IMR-90 (cell line): ENCODE measurements around the gene HSD3B2. TPM values are rescaled to one million over a fixed set of nuclear protein-coding genes. Genes with fewer than 3 reads are reported as not detected.

ENCODE experiments used
- ATAC-seq: fragments of 200-7000 bp; cut with Tn5 transposase; 2 replicates; pipeline ENCODE4 v1.9.1; 2020; ENCODE audit warnings: low read depth, mild to moderate bottlenecking, moderate library complexity
- BruUV-seq: library from RNA; stranded (reverse); fragments of 400-500 nt; replicated peaks from 2 replicates; lab custom pipeline; 2021; lab: Mats Ljungman, UMichigan
- CTCF ChIA-PET: fragments of 300-600 bp; formaldehyde crosslinking; extraction: SDS; loops from one replicate; lab custom pipeline; 2021; ENCODE audit warnings: antibody characterized with exemption; lab: Yijun Ruan, JAX
- POLR2A ChIA-PET: fragments of 300-600 bp; sonication (Branson Sonifier 250); formaldehyde crosslinking; loops from one replicate; lab custom pipeline; 2022; ENCODE audit warnings: antibody characterized with exemption; ENCODE audit not compliant: unreplicated experiment; lab: Charles Lee
- DNase-seq: peaks from one replicate; pipeline ENCODE4 v3.0.0; 2013
- H2AFZ ChIP-seq: replicated peaks from 2 replicates; pipeline ENCODE3; 2013; ENCODE audit warnings: low read length, mild to moderate bottlenecking; ENCODE audit not compliant: poor library complexity
- H2AK5ac ChIP-seq: 2 replicates; pipeline ENCODE4 v1.6.1; 2013; ENCODE audit warnings: low read depth, low read length, inconsistent platforms
- H2AK9ac ChIP-seq: replicated peaks from 2 replicates; pipeline ENCODE3; 2013; ENCODE audit warnings: mild to moderate bottlenecking, low read depth, low read length, moderate library complexity; ENCODE audit not compliant: poor library complexity
- H2BK120ac ChIP-seq: 2 replicates; pipeline ENCODE4 v1.6.1; 2013; ENCODE audit warnings: low read depth, low read length, inconsistent platforms
- H2BK15ac ChIP-seq: 3 replicates; pipeline ENCODE4 v1.6.1; 2013; ENCODE audit warnings: low read depth, low read length, inconsistent platforms
- H2BK20ac ChIP-seq: 2 replicates; pipeline ENCODE4 v1.6.1; 2013; ENCODE audit warnings: low read depth, mild to moderate bottlenecking, inconsistent platforms, low read length, moderate library complexity
- H2BK5ac ChIP-seq: 2 replicates; pipeline ENCODE4 v1.6.1; 2013; ENCODE audit warnings: mild to moderate bottlenecking, low read depth, low read length, inconsistent platforms; ENCODE audit not compliant: poor library complexity, severe bottlenecking
- H3K14ac ChIP-seq: replicated peaks from 2 replicates; pipeline ENCODE4 v1.6.1; 2013; ENCODE audit warnings: low read depth, low read length, inconsistent platforms
- H3K18ac ChIP-seq: 2 replicates; pipeline ENCODE4 v1.6.1; 2013; ENCODE audit warnings: low read depth, low read length, control low read depth
- H3K23ac ChIP-seq: 2 replicates; pipeline ENCODE4 v1.6.1; 2013; ENCODE audit warnings: low read depth, low read length, inconsistent platforms
- H3K27ac ChIP-seq: 2 replicates; pipeline ENCODE4 v1.5.1; 2013; ENCODE audit warnings: mild to moderate bottlenecking, control low read depth, low read length; ENCODE audit not compliant: insufficient read depth
- H3K27me3 ChIP-seq: 2 replicates; pipeline ENCODE4 v1.6.1; 2013; ENCODE audit warnings: low read length; ENCODE audit not compliant: control insufficient read depth, insufficient read depth
- H3K36me3 ChIP-seq: 2 replicates; pipeline ENCODE4 v1.6.1; 2013; ENCODE audit warnings: low read length, mixed read lengths; ENCODE audit not compliant: control insufficient read depth, insufficient read depth
- H3K4ac ChIP-seq: 2 replicates; pipeline ENCODE4 v1.6.1; 2013; ENCODE audit warnings: low read depth, low read length, inconsistent platforms
- H3K4me1 ChIP-seq: 2 replicates; pipeline ENCODE4 v1.6.1; 2013; ENCODE audit warnings: low read length, mixed read lengths; ENCODE audit not compliant: control insufficient read depth, insufficient read depth
- H3K4me2 ChIP-seq: 2 replicates; pipeline ENCODE4 v1.6.1; 2013; ENCODE audit warnings: low read depth, mild to moderate bottlenecking, control low read depth, low read length, moderate library complexity
- H3K4me3 ChIP-seq: 2 replicates; pipeline ENCODE4 v1.5.1; 2013; ENCODE audit warnings: low read depth, mild to moderate bottlenecking, control low read depth, low read length, moderate library complexity; ENCODE audit not compliant: insufficient read depth
- H3K56ac ChIP-seq: 2 replicates; pipeline ENCODE4 v1.6.1; 2013; ENCODE audit warnings: low read length, inconsistent platforms; ENCODE audit not compliant: insufficient read depth; ENCODE audit errors: extremely low read depth
- H3K79me1 ChIP-seq, 2 experiments: 2 replicates each; pipeline ENCODE4 v1.6.1; 2013; ENCODE audit warnings: low read length in 2 of 2, inconsistent platforms in 1 of 2, low read depth in 1 of 2
- H3K9ac ChIP-seq: 2 replicates; pipeline ENCODE4 v1.6.1; 2013; ENCODE audit warnings: low read depth, low read length, control low read depth
- H3K9me1 ChIP-seq: 2 replicates; pipeline ENCODE4 v1.6.1; 2013; ENCODE audit warnings: low read length, inconsistent platforms; ENCODE audit not compliant: insufficient read depth
- H3K9me3 ChIP-seq: 2 replicates; pipeline ENCODE4 v1.6.1; 2013; ENCODE audit warnings: low read length; ENCODE audit not compliant: control insufficient read depth, insufficient read depth
- H4K20me1 ChIP-seq: 2 replicates; pipeline ENCODE4 v1.6.1; 2013; ENCODE audit warnings: low read length, inconsistent platforms; ENCODE audit not compliant: insufficient read depth
- H4K5ac ChIP-seq: 2 replicates; pipeline ENCODE4 v1.6.1; 2013; ENCODE audit warnings: mild to moderate bottlenecking, low read depth, low read length, control low read depth
- H4K8ac ChIP-seq, 2 experiments: 2 replicates each; pipeline ENCODE4 v1.6.1; 2013; ENCODE audit warnings: low read depth in 2 of 2, low read length in 2 of 2, control low read depth in 1 of 2, inconsistent platforms in 1 of 2
- H4K91ac ChIP-seq: 2 replicates; pipeline ENCODE4 v1.6.1; 2013; ENCODE audit warnings: low read depth, low read length, inconsistent platforms; ENCODE audit not compliant: insufficient read depth
- BHLHE40 ChIP-seq: fragments of 150-350 bp; IDR thresholded peaks from 2 replicates; pipeline ENCODE4 v1.6.1; 2016; ENCODE audit warnings: mild to moderate bottlenecking, low read depth, low read length
- CEBPB ChIP-seq: IDR thresholded peaks from 2 replicates; pipeline ENCODE4 v1.6.1; 2012; ENCODE audit warnings: low read depth, low read length, improper control_type of control experiment
- CHD1 ChIP-seq: IDR thresholded peaks from 2 replicates; pipeline ENCODE4 v1.6.1; 2012; ENCODE audit warnings: low read depth, low read length, improper control_type of control experiment
- FOS ChIP-seq: fragments of 150-350 bp; IDR thresholded peaks from 2 replicates; pipeline ENCODE4 v1.6.1; 2016; ENCODE audit warnings: low read depth, low read length
- MAFK ChIP-seq: IDR thresholded peaks from 2 replicates; pipeline ENCODE4 v1.6.1; 2012; ENCODE audit warnings: low read depth, low read length, improper control_type of control experiment
- MAZ ChIP-seq: IDR thresholded peaks from 2 replicates; pipeline ENCODE4 v1.6.1; 2012; ENCODE audit warnings: low read depth, mild to moderate bottlenecking, low read length, improper control_type of control experiment, moderate library complexity, borderline replicate concordance
- MXI1 ChIP-seq: IDR thresholded peaks from 2 replicates; pipeline ENCODE4 v1.6.1; 2012; ENCODE audit warnings: low read depth, mild to moderate bottlenecking, low read length, moderate library complexity, borderline replicate concordance
- NFE2L2 ChIP-seq: fragments of 150-350 bp; IDR thresholded peaks from 2 replicates; pipeline ENCODE4 v1.6.1; 2016; ENCODE audit warnings: low read depth, mild to moderate bottlenecking, low read length
- POLR2A ChIP-seq: IDR thresholded peaks from 2 replicates; pipeline ENCODE4 v1.6.1; 2012; ENCODE audit warnings: mild to moderate bottlenecking, low read depth, low read length
- RAD21 ChIP-seq: IDR thresholded peaks from 2 replicates; pipeline ENCODE4 v1.6.1; 2012; ENCODE audit warnings: low read length, improper control_type of control experiment
- RCOR1 ChIP-seq: IDR thresholded peaks from 2 replicates; pipeline ENCODE4 v1.6.1; 2012; ENCODE audit warnings: mild to moderate bottlenecking, low read length, improper control_type of control experiment; ENCODE audit not compliant: insufficient replicate concordance
- RFX5 ChIP-seq: IDR thresholded peaks from 2 replicates; pipeline ENCODE4 v1.8.0; 2012; ENCODE audit warnings: low read depth, mild to moderate bottlenecking, low read length, moderate library complexity
- SMC3 ChIP-seq: fragments of 150-350 bp; IDR thresholded peaks from 2 replicates; pipeline ENCODE4 v1.6.1; 2016; ENCODE audit warnings: low read depth, mild to moderate bottlenecking, antibody characterized with exemption, low read length, moderate library complexity
- WGBS, 2 experiments: methylation state at CpG; one replicate each; pipeline versions ENCODE4 v1.1.5 to v1.1.7; 2013; ENCODE audit warnings: missing lambda C conversion rate in 2 of 2; ENCODE audit not compliant: insufficient read length in 1 of 2; ENCODE audit errors: extremely low coverage in 2 of 2; 5-methylcytosine and 5-hydroxymethylcytosine counted together
- dilution Hi-C: fragments of 300-500 bp; cut with HindIII; formaldehyde crosslinking; loops from one replicate; pipeline ENCODE4 v1.14.3; 2018; ENCODE audit warnings: low sequenced_read_pairs; ENCODE audit not compliant: unreplicated experiment
- in situ Hi-C: fragments of 300-500 bp; cut with MboI; formaldehyde crosslinking; loops from 3 replicates; pipeline ENCODE4 v1.14.3; 2019; ENCODE audit warnings: low sequenced_read_pairs, inconsistent platforms, mixed read lengths
- intact Hi-C: fragments of 100-400 bp; cut with micrococcal nuclease; formaldehyde crosslinking; loops from 2 replicates; pipeline ENCODE4 v1.10.0; 2022
- polyA plus RNA-seq, 3 experiments: library from polyadenylated mRNA; depleted of rRNA; stranded (reverse); fragments of >200 nt; gene quantifications; 2 replicates each; pipeline ENCODE4 v1.2.3, GENCODE V29; 2012; ENCODE audit warnings: low replicate concordance in 1 of 3
- total RNA-seq: library from RNA; depleted of rRNA; stranded (reverse); fragments of >200 nt; gene quantifications from 2 replicates; pipeline ENCODE4 v1.2.3, GENCODE V29; 2012
- TF ChIP-seq, protein P1 (sequence below): fragments of 150-350 bp; IDR thresholded peaks from 2 replicates; pipeline ENCODE4 v1.6.1; 2016; ENCODE audit warnings: low read depth, mild to moderate bottlenecking, low read length, moderate library complexity, borderline replicate concordance
- TF ChIP-seq, protein P2 (sequence below): conservative IDR thresholded peaks from 2 replicates; pipeline ENCODE4 v1.5.1; 2012; ENCODE audit warnings: mild to moderate bottlenecking, low read depth, low read length, improper control_type of control experiment
- TF ChIP-seq, protein P3 (sequence below): fragments of 150-350 bp; IDR thresholded peaks from 2 replicates; pipeline ENCODE4 v1.6.1; 2017; ENCODE audit warnings: mild to moderate bottlenecking, antibody characterized with exemption, low read length, low read depth

The HSD3B2 gene
- total and polyA plus RNA-seq, 2 of the 4 experiments (the other 2 are of a cell fraction) = not detected

DNA sequence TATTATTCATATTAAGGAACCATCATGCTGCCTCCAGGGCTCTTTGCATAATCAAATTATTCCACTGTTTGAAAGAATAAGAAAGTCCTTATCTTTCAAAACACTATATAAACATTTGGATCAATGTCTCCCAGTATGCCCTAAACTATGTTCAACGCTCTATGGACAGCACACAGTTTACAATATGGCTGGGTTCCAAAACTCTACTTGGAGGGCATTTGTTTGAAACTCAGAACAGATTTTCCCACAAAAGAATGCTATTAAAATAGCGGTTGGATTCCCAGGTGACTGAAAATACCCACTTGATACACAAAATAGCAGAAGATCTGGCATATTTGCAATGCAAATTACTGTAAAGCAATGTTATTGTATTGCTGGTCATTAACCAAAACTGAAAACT is 43.1 kb upstream of the HSD3B2 start:
- no peak overlapping the region for H2AK9ac ChIP-seq
- in situ Hi-C loops (loop anchor here (25.0 kb wide), 1 partner anchor 1210 kb away; no protein-coding TSS in a partner anchor), intact Hi-C loops (no loop called here), dilution Hi-C loops (no loop called here)
- no peak for DNase-seq
- no peak overlapping the region for H2BK15ac ChIP-seq
- no peaks in the 10 kb centered on the region for H3K36me3 ChIP-seq
- BruUV-seq = no TSS peak
- H3K9me3 ChIP-seq = no peaks in the 10 kb centered on the region
- H2BK20ac ChIP-seq = no peak overlapping the region
- no peak for ATAC-seq
- no peaks in the 10 kb centered on the region for H3K9me1 ChIP-seq
- H3K79me1 ChIP-seq = no peaks in the 10 kb centered on the region
- H3K56ac ChIP-seq = no peak overlapping the region
- POLR2A ChIA-PET = no interaction called here
- no peak overlapping the region for H2BK120ac ChIP-seq
- no peak overlapping the region for H3K23ac ChIP-seq
- no peak overlapping the region for H3K4me3 ChIP-seq
- H3K27me3 ChIP-seq = peaks cover 3% of the 10 kb centered on the region; the same call in 1 of the 2 replicates
- no peaks in the 10 kb centered on the region for H3K4me1 ChIP-seq
- no peaks in the 10 kb centered on the region for H4K20me1 ChIP-seq
- H3K14ac ChIP-seq = no peak overlapping the region
- no peak for TF ChIP-seq MAFK
- TF ChIP-seq RCOR1 = no peak
- TF ChIP-seq BHLHE40 = no peak
- TF ChIP-seq FOS = no peak
- no peak for TF ChIP-seq NFE2L2
- no peak for TF ChIP-seq RFX5
- TF ChIP-seq, protein P1, sequence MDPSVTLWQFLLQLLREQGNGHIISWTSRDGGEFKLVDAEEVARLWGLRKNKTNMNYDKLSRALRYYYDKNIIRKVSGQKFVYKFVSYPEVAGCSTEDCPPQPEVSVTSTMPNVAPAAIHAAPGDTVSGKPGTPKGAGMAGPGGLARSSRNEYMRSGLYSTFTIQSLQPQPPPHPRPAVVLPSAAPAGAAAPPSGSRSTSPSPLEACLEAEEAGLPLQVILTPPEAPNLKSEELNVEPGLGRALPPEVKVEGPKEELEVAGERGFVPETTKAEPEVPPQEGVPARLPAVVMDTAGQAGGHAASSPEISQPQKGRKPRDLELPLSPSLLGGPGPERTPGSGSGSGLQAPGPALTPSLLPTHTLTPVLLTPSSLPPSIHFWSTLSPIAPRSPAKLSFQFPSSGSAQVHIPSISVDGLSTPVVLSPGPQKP = no peak
- TF ChIP-seq, protein P2, sequence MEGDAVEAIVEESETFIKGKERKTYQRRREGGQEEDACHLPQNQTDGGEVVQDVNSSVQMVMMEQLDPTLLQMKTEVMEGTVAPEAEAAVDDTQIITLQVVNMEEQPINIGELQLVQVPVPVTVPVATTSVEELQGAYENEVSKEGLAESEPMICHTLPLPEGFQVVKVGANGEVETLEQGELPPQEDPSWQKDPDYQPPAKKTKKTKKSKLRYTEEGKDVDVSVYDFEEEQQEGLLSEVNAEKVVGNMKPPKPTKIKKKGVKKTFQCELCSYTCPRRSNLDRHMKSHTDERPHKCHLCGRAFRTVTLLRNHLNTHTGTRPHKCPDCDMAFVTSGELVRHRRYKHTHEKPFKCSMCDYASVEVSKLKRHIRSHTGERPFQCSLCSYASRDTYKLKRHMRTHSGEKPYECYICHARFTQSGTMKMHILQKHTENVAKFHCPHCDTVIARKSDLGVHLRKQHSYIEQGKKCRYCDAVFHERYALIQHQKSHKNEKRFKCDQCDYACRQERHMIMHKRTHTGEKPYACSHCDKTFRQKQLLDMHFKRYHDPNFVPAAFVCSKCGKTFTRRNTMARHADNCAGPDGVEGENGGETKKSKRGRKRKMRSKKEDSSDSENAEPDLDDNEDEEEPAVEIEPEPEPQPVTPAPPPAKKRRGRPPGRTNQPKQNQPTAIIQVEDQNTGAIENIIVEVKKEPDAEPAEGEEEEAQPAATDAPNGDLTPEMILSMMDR = no peak
- no peak for TF ChIP-seq RAD21
- no peak for TF ChIP-seq SMC3
- TF ChIP-seq, protein P3, sequence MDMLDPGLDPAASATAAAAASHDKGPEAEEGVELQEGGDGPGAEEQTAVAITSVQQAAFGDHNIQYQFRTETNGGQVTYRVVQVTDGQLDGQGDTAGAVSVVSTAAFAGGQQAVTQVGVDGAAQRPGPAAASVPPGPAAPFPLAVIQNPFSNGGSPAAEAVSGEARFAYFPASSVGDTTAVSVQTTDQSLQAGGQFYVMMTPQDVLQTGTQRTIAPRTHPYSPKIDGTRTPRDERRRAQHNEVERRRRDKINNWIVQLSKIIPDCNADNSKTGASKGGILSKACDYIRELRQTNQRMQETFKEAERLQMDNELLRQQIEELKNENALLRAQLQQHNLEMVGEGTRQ = no peak
- TF ChIP-seq MAZ = no peak
- no peak for TF ChIP-seq CEBPB
- TF ChIP-seq POLR2A = no peak
- no peak for TF ChIP-seq MXI1
- TF ChIP-seq CHD1 = no peak
- no peak overlapping the region for H4K8ac ChIP-seq
- H3K18ac ChIP-seq = no peak overlapping the region
- no peak overlapping the region for H3K27ac ChIP-seq
- WGBS, 2 experiments = no CpG with 5 or more reads among the region's 2 CpGs
- H3K4ac ChIP-seq = no peak overlapping the region
- CTCF ChIA-PET = no interaction called here
- no peak overlapping the region for H4K5ac ChIP-seq
- no peak overlapping the region for H2AK5ac ChIP-seq
- no peak overlapping the region for H2AFZ ChIP-seq
- no peak overlapping the region for H2BK5ac ChIP-seq
- no peak overlapping the region for H4K91ac ChIP-seq
- H3K4me2 ChIP-seq = no peak overlapping the region
- H3K9ac ChIP-seq = no peak overlapping the region
